CD4-positive, alpha-beta T cell (primary cell): Measurements from ENCODE around the gene GABRP. TPM values are rescaled to one million over a fixed set of nuclear protein-coding genes. Genes with fewer than 3 reads are reported as not detected.

Source experiments
- ATAC-seq: fragments of 200-7000 bp; cut with Tn5 transposase; one replicate; pipeline ENCODE4 v1.10.0; 2022; ENCODE audit warnings: mild to moderate bottlenecking; ENCODE audit not compliant: poor library complexity
- CTCF ChIA-PET: fragments of 350-600 bp; sonication (Branson Sonifier 250); formaldehyde crosslinking; loops from one replicate; lab custom pipeline; 2021; ENCODE audit warnings: antibody characterized with exemption, inconsistent platforms; lab: Charles Lee
- POLR2A ChIA-PET: fragments of 350-600 bp; sonication (Branson Sonifier 250); formaldehyde crosslinking; loops from one replicate; lab custom pipeline; 2021; ENCODE audit warnings: antibody characterized with exemption, inconsistent platforms; lab: Charles Lee
- DNase-seq, 14 experiments: peaks; one replicate each; pipeline ENCODE4 v3.0.0-alpha.2; 2013 to 2020; ENCODE audit warnings: mixed read lengths in 2 of 14
- H3K27ac ChIP-seq, 2 donors: one replicate each; pipeline versions ENCODE4 v1.5.1 to v1.7.0; 2013; ENCODE audit warnings: low read length in 2 of 2, low read depth in 1 of 2, mild to moderate bottlenecking in 1 of 2
- H3K27me3 ChIP-seq, 2 experiments: 1 replicate in 1 of 2; 2 replicates in 1 of 2; pipeline versions ENCODE4 v1.6.1 to v1.7.0; 2013; ENCODE audit warnings: low read length in 2 of 2, control low read depth in 1 of 2, mild to moderate bottlenecking in 1 of 2, moderate library complexity in 1 of 2; ENCODE audit not compliant: insufficient read depth in 2 of 2, control insufficient read depth in 1 of 2
- H3K36me3 ChIP-seq: one replicate; pipeline ENCODE4 v1.6.1; 2013; ENCODE audit warnings: low read length, control low read depth; ENCODE audit not compliant: insufficient read depth
- H3K4me1 ChIP-seq: one replicate; pipeline ENCODE4 v1.6.1; 2013; ENCODE audit warnings: low read length, control low read depth; ENCODE audit not compliant: insufficient read depth
- H3K4me3 ChIP-seq: one replicate; pipeline ENCODE4 v1.5.1; 2013; ENCODE audit warnings: mild to moderate bottlenecking, low read length, moderate library complexity
- H3K9me3 ChIP-seq, 2 experiments: 1 replicate in 1 of 2; 2 replicates in 1 of 2; pipeline versions ENCODE4 v1.6.1 to v1.7.0; 2013; ENCODE audit warnings: low read length in 2 of 2, mild to moderate bottlenecking in 2 of 2, control low read depth in 1 of 2, moderate library complexity in 1 of 2; ENCODE audit not compliant: control insufficient read depth in 1 of 2, insufficient read depth in 1 of 2
- H3K27ac Mint-ChIP-seq: one replicate; pipeline ENCODE4 v1.8.0; 2020; ENCODE audit warnings: mixed read lengths
- H3K27me3 Mint-ChIP-seq: one replicate; pipeline ENCODE4 v1.8.0; 2021; ENCODE audit warnings: mixed read lengths
- H3K36me3 Mint-ChIP-seq: one replicate; pipeline ENCODE4 v1.8.0; 2021; ENCODE audit warnings: low read depth, mixed read lengths
- H3K4me1 Mint-ChIP-seq: one replicate; pipeline ENCODE4 v1.8.0; 2021; ENCODE audit warnings: low read depth, mixed read lengths
- H3K4me3 Mint-ChIP-seq: one replicate; pipeline ENCODE4 v1.8.0; 2020; ENCODE audit warnings: mild to moderate bottlenecking, mixed read lengths
- H3K9me3 Mint-ChIP-seq: one replicate; pipeline ENCODE4 v1.8.0; 2020; ENCODE audit warnings: mixed read lengths
- CTCF ChIP-seq: fragments of 200-600 bp; IDR thresholded peaks from one replicate; pipeline ENCODE4 v1.8.0; 2022; ENCODE audit warnings: antibody characterized with exemption, mild to moderate bottlenecking
- intact Hi-C, 2 experiments: fragments of 100-400 bp; cut with DNase I in 1 of 2; cut with micrococcal nuclease in 1 of 2; formaldehyde crosslinking; loops; one replicate each; pipeline versions ENCODE4 v1.15.1 to v1.9.0; 2023 to 2025; cut with DNase I, micrococcal nuclease
- total RNA-seq, 174 experiments: library from RNA in 2 of 174; stranded (reverse) in 2 of 174; gene quantifications; one replicate each; pipeline ENCODE4 v1.2.3 and lab custom pipeline; 2021 to 2026

GABRP gene
- total RNA-seq, 2 experiments from 2014 or later: not detected

GRCh38 chr5:170769898-170770416 is 13.6 kb upstream of the GABRP start:
- no peak for ATAC-seq
- ChIA-PET CTCF (interaction anchor here (1.0 kb wide), 1 partner anchor 21 kb away, joined by 3 read pairs; no protein-coding TSS in a partner anchor), POLR2A (no interaction called here)
- no peaks in the 10 kb centered on the region for H3K4me1 Mint-ChIP-seq
- no peak overlapping the region for H3K4me3 ChIP-seq
- no peaks in the 10 kb centered on the region for H3K36me3 ChIP-seq
- no peaks in the 10 kb centered on the region for H3K4me1 ChIP-seq
- H3K4me3 Mint-ChIP-seq: no peak overlapping the region
- DNase-seq: no peak
- H3K27ac ChIP-seq: no peak overlapping the region
- H3K36me3 Mint-ChIP-seq: no peaks in the 10 kb centered on the region
- peaks cover 10% of the 10 kb centered on the region for H3K27me3 Mint-ChIP-seq
- H3K9me3 ChIP-seq: no peaks in the 10 kb centered on the region
- no peaks in the 10 kb centered on the region for H3K9me3 Mint-ChIP-seq
- intact Hi-C loops: no loop called here
- H3K27ac Mint-ChIP-seq: no peak overlapping the region
- TF ChIP-seq CTCF: no peak
- no peaks in the 10 kb centered on the region for H3K27me3 ChIP-seq

- CTCF ChIA-PET: no interaction called here
- Histone ChIP-seq H3K9me3 (no peaks in the 10 kb centered on the region), H3K36me3 (no peaks in the 10 kb centered on the region), H3K27me3 (no peaks in the 10 kb centered on the region), H3K4me1 (no peaks in the 10 kb centered on the region), H3K27ac (no peak overlapping the region), H3K4me3 (no peak overlapping the region)
- POLR2A ChIA-PET: no interaction called here
- no peak overlapping the region for H3K27ac Mint-ChIP-seq
- no peak overlapping the region for H3K4me3 Mint-ChIP-seq
- ATAC-seq (no peak), DNase-seq (no peak)
- peaks cover 10% of the 10 kb centered on the region for H3K27me3 Mint-ChIP-seq
- intact Hi-C loops: no loop called here
- H3K9me3 Mint-ChIP-seq: no peaks in the 10 kb centered on the region
- no peaks in the 10 kb centered on the region for H3K4me1 Mint-ChIP-seq
- TF ChIP-seq CTCF: no peak
- no peaks in the 10 kb centered on the region for H3K36me3 Mint-ChIP-seq
These were observed 12.0 kb upstream of the GABRP start for GRCh38 chr5:170771496-170771895.

DNA sequence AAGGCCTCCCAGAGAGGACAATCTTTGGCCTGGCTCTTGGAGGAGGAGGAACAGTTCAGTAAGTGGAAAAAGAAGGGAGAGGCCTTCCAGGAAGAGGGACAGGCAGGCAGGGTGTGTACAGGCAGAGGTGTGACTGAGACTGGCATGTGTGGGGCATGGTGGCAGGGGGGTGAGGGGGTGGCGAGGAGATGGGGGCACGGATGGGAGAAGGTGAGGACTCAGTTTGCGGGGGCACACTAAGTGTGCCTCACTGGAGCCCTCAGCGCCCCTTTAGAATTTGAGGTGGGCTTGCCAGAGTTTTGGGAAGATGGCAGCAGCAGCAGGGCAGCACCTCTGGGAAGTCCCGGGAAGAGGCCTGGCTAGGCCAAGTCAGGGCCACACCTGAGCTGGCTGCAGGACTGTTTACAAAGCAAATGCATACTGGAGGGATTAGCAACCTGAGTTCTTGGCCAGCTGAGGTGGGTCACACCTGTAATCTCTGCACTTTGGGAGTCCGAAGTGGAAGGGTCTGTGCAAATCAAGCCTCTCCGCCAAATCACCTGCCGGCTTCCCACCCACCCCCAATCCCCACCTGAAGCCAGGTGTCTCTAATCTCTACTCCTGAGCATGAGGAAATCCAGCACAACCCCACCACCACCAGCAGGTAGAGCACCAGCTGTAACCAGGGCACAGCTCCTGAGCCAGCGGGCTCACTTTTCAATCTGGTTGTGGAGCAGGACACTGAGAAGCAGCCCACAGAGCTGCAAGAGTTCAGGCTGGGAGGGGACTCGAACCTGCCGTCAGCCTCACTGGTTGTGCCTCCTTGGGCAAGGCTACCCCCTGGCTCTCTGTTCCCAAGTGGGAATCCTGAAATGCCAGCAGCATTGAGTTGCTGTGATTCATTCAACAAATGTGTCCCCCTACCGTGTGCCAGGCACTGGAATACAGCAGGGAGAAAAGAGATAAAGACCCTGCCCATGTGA is 10.2 kb upstream of the GABRP start:
- H3K27me3 ChIP-seq: no peaks in the 10 kb centered on the region
- H3K27me3 Mint-ChIP-seq: peaks cover 10% of the 10 kb centered on the region
- no peaks in the 10 kb centered on the region for H3K9me3 Mint-ChIP-seq
- no peak overlapping the region for H3K4me3 Mint-ChIP-seq
- no peaks in the 10 kb centered on the region for H3K4me1 ChIP-seq
- no peaks in the 10 kb centered on the region for H3K4me1 Mint-ChIP-seq
- intact Hi-C loops: no loop called here
- H3K27ac Mint-ChIP-seq: no peak overlapping the region
- ChIA-PET POLR2A (no interaction called here), CTCF (no interaction called here)
- no peaks in the 10 kb centered on the region for H3K9me3 ChIP-seq
- no peak for TF ChIP-seq CTCF
- H3K27ac ChIP-seq: no peak overlapping the region
- DNase-seq (no peak), ATAC-seq (no peak)
- H3K4me3 ChIP-seq: no peak overlapping the region
- no peaks in the 10 kb centered on the region for H3K36me3 ChIP-seq
- no peaks in the 10 kb centered on the region for H3K36me3 Mint-ChIP-seq
